NT2/D1 (cell line): ENCODE measurements around the gene ZNF883.

Experiments used
- DNase-seq: peaks from one replicate; pipeline ENCODE4 v3.0.0-alpha.2; 2011; ENCODE audit warnings: low read depth, low spot score
- H3K27me3 ChIP-seq: 2 replicates; pipeline ENCODE4 v1.6.0; 2011; ENCODE audit warnings: mild to moderate bottlenecking; ENCODE audit not compliant: insufficient read length, insufficient read depth
- H3K36me3 ChIP-seq: 2 replicates; pipeline ENCODE4 v1.6.1; 2011; ENCODE audit warnings: mild to moderate bottlenecking, low read length, mixed read lengths; ENCODE audit not compliant: insufficient read depth, insufficient read length
- H3K4me1 ChIP-seq: 2 replicates; pipeline ENCODE4 v1.5.1; 2011; ENCODE audit not compliant: insufficient read depth, insufficient read length
- H3K4me3 ChIP-seq: 2 replicates; pipeline ENCODE4 v1.5.1; 2011; ENCODE audit warnings: low read depth; ENCODE audit not compliant: insufficient read length
- H3K9ac ChIP-seq: 2 replicates; pipeline ENCODE4 v1.6.0; 2011; ENCODE audit warnings: low read depth; ENCODE audit not compliant: insufficient read length
- H3K9me3 ChIP-seq: 2 replicates; pipeline ENCODE4 v1.5.1; 2011; ENCODE audit warnings: mild to moderate bottlenecking, low read length; ENCODE audit not compliant: insufficient read depth
- SUZ12 ChIP-seq: IDR thresholded peaks from 2 replicates; pipeline ENCODE4 v1.6.1; 2011; ENCODE audit not compliant: insufficient read length, insufficient read depth; ENCODE audit errors: extremely low read depth
- YY1 ChIP-seq: IDR thresholded peaks from 2 replicates; pipeline ENCODE4 v1.6.1; 2011; ENCODE audit not compliant: insufficient read length, insufficient read depth
- ZNF274 ChIP-seq: IDR thresholded peaks from 2 replicates; pipeline ENCODE4 v1.6.1; 2011; ENCODE audit warnings: mild to moderate bottlenecking, low read depth, low read length

ZNF883 gene

DNA sequence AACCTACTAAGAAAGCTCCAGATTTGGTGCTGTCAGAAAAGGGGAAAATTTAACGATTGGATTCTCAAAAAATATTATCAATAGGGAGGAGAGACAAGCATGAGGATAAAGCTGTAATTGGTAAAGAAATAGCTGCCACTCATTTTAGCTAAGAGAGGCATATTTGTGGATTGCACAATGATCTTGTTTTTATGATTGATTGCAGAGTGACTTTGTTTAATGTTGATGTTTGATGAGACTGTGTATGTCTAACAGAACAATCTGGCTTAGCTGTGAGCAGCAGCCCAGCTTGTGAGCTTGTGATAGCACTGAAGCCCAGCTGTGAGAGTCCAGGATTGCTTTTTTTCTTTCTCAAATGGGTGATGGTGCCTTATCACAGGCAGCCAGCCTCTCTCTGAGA is 56.4 kb downstream of the ZNF883 start:
- no peak for DNase-seq
- no peaks in the 10 kb centered on the region for H3K36me3 ChIP-seq
- no peaks in the 10 kb centered on the region for H3K4me1 ChIP-seq
- H3K9ac ChIP-seq, result no peak overlapping the region
- TF ChIP-seq YY1, result no peak
- TF ChIP-seq SUZ12, result no peak
- no peak for TF ChIP-seq ZNF274
- no peak overlapping the region for H3K4me3 ChIP-seq
- H3K9me3 ChIP-seq, result 0 out of 2 replicates have a peak, but pooled peaks cover 3% of the 10 kb centered on the region
- peaks cover 19% of the 10 kb centered on the region for H3K27me3 ChIP-seq

DNA sequence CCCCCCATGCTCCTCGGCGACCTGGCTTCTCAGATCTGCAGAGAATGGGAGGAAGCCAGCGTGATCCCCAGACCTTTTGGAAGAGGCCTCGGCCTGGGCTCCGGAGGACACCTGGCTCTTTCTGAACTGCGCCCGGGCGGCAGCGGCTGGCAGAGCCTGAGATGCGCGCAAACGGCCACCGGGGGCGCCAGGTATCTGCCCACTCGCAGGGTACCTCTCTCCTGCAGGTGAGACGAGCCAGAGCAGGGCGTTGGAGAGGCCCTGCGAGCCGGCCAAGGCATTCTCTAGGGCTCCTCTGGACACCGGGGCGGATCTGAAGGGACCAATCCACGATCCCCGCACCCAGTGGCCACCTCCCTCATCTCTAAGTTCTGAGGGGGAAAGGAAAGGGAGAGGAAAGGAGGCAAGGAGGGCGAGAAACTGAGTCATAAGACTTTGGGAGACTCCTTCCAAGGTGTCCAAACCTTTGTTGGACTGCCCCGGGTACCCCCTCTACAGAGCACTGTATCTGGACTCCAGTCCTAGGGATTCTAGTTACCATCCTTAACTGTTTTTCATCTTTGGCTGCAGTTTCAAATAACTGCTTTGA is 66.3 kb downstream of the ZNF883 start:
- peak; percentile 13 for DNase-seq
- Histone ChIP-seq H3K4me1 (no peaks in the 10 kb centered on the region), H3K27me3 (no peaks in the 10 kb centered on the region), H3K9me3 (peaks cover 14% of the 10 kb centered on the region; the same call in 1 of the 2 replicates), H3K36me3 (no peaks in the 10 kb centered on the region), H3K4me3 (no peak overlapping the region), H3K9ac (no peak overlapping the region)
- TF ChIP-seq SUZ12 (no peak), ZNF274 (no peak), YY1 (no peak)

DNA sequence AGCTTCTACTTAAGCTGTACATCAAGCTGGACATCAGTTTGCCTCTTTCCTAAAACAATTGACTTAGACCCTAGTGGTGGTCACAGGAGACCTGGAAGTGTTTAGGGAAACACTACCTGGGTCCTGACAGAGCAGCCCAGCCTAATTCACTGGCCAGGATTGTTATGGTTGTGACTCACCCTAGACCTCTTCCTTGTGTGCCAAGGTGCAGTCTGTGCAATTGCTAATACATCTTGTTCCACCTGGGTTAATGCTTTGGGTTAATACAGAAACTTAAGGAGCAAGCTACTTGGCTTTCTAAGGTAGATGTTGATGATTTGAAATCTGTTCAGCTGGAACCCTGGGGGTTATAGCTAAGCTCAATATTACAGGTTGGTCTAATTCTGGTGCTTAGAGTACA is 72.6 kb downstream of the ZNF883 start:
- Histone ChIP-seq H3K9me3 (no peaks in the 10 kb centered on the region), H3K4me3 (no peak overlapping the region), H3K36me3 (no peaks in the 10 kb centered on the region), H3K9ac (no peak overlapping the region), H3K4me1 (no peaks in the 10 kb centered on the region), H3K27me3 (no peaks in the 10 kb centered on the region)
- no peak for TF ChIP-seq YY1
- no peak for TF ChIP-seq ZNF274
- TF ChIP-seq SUZ12, result no peak
- DNase-seq, result no peak

DNA sequence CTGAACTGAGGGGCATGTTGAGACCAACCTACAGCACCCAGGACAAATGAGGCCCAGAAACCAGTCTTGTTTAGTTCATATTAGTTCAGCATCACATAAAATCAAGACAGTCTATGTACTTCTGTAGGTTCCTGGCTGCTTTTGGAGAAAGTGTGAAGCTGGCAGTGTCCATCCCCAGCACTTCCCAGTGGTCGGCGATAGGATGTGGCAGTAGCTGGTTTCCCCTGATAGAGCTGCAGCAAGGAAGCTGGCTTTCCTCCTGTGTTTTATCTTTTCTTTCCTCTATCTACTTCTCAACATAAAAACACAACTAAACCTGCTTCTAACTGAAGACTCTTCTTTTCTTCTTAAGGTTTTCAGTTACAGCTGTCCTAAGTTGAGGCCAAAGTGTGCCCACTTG is 78.3 kb downstream of the ZNF883 start:
- TF ChIP-seq YY1 (no peak), SUZ12 (no peak), ZNF274 (no peak)
- DNase-seq, result no peak
- H3K27me3 ChIP-seq, result no peaks in the 10 kb centered on the region
- H3K4me1 ChIP-seq, result no peaks in the 10 kb centered on the region
- H3K9me3 ChIP-seq, result no peaks in the 10 kb centered on the region
- no peak overlapping the region for H3K4me3 ChIP-seq
- H3K9ac ChIP-seq, result no peak overlapping the region
- no peaks in the 10 kb centered on the region for H3K36me3 ChIP-seq

DNA sequence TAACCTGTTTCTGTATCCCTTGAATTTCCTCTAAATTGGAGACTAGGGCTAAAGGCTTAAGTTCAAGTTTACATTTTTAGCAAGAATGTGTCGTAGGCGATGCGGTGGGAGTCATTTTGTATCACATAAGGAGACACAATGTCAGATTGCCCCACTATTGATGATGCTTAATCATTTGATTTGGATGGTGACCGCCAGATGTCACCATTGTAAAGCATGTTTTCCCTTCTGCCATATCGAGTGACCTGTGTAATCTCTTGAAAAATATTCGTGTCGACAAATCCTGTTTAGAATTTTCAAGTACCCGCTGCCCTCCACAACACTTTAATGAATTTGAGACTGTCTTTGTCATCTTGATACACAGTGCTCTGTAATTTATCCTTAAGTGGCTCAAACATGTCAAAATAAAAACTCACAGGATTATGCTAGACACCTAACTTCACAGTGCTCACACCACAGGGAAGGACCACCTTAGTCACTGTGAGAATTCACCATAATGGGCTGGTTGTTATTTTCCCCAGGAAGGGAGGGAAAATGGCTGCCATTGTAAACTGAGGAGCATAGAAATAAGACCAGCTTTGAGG is 86.8 kb downstream of the ZNF883 start:
- Histone ChIP-seq H3K9me3 (no peaks in the 10 kb centered on the region), H3K27me3 (no peaks in the 10 kb centered on the region), H3K4me3 (no peak overlapping the region), H3K4me1 (no peaks in the 10 kb centered on the region), H3K9ac (no peak overlapping the region), H3K36me3 (no peaks in the 10 kb centered on the region)
- no peak for TF ChIP-seq ZNF274
- no peak for TF ChIP-seq SUZ12
- TF ChIP-seq YY1, result no peak
- peak; percentile 27 for DNase-seq

DNA sequence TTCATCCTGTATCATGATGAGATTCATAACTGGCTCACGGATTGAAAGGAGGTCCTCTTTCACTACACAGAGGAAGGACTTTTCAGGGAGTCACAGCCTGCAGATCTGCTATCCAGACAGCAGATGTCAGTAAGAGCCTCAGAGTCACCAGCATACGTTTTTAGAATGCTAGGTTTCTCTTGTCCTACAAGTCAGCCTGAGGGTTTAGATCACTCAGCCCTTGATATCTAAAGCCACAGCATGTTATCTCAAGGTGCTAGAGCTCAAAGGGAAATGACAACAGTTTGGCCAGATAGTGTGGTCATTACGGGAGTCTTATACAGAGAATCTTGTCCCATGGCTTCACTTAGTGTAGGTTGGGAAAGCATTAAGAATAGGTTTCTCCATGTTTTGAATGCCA is 90.4 kb downstream of the ZNF883 start:
- Histone ChIP-seq H3K4me3 (no peak overlapping the region), H3K27me3 (no peaks in the 10 kb centered on the region), H3K9me3 (no peaks in the 10 kb centered on the region), H3K9ac (no peak overlapping the region), H3K4me1 (no peaks in the 10 kb centered on the region), H3K36me3 (no peaks in the 10 kb centered on the region)
- DNase-seq, result peak; percentile 23
- TF ChIP-seq YY1, result no peak
- no peak for TF ChIP-seq ZNF274
- no peak for TF ChIP-seq SUZ12

DNA sequence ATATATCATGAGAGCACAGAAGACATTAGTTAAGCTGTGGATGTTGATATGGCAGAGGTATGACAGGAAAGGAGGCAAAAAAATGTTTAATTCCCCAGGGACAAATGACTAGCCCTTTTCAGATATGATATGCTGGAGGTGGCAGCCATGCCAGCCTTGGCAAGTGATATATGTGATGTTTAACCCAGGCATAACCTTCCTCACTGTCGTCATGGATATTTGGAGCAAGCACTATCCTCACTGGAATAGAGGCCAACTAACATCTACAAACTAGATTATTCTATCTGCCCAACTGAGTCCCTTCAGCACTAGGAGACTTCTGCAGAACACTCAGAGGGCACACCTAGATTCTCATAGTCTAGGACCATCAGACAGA is 94.0 kb downstream of the ZNF883 start:
- H3K36me3 ChIP-seq, result no peaks in the 10 kb centered on the region
- no peaks in the 10 kb centered on the region for H3K9me3 ChIP-seq
- no peak overlapping the region for H3K9ac ChIP-seq
- H3K4me3 ChIP-seq, result no peak overlapping the region
- no peaks in the 10 kb centered on the region for H3K27me3 ChIP-seq
- no peak for DNase-seq
- H3K4me1 ChIP-seq, result no peaks in the 10 kb centered on the region
- TF ChIP-seq SUZ12 (no peak), ZNF274 (no peak), YY1 (no peak)
